PC-3 (cell line): ENCODE data around the gene SIT1. TPM values are rescaled to one million over a fixed set of nuclear protein-coding genes. Genes with fewer than 3 reads are reported as not detected.
A peak's percentile ranks its signal among the peaks of the same experiment; 100 is the strongest.

Experiments used
- ATAC-seq: fragments of 200-7000 bp; cut with Tn5 transposase; 2 replicates; pipeline ENCODE4 v1.9.1; 2020; ENCODE audit warnings: mild to moderate bottlenecking, moderate library complexity
- BruUV-seq: library from RNA; stranded (reverse); fragments of 400-500 nt; replicated peaks from 2 replicates; lab custom pipeline; 2021; lab: Mats Ljungman, UMichigan
- CTCF ChIA-PET: fragments of 300-600 bp; sonication (Branson Sonifier 250); formaldehyde crosslinking; loops from one replicate; lab custom pipeline; 2022; ENCODE audit warnings: antibody characterized with exemption; lab: Charles Lee
- POLR2A ChIA-PET: fragments of 300-600 bp; sonication (Branson Sonifier 250); formaldehyde crosslinking; loops from one replicate; lab custom pipeline; 2022; ENCODE audit warnings: antibody characterized with exemption; ENCODE audit not compliant: unreplicated experiment; lab: Charles Lee
- DNase-seq: peaks from one replicate; pipeline ENCODE4 v3.0.0-alpha.2; 2015
- H2AFZ ChIP-seq: fragments of 300-600 bp; sonication (generic); 2 replicates; pipeline ENCODE4 v1.6.0; 2016; ENCODE audit warnings: antibody characterized with exemption, low read length
- H3F3A ChIP-seq: fragments of 300-600 bp; sonication (generic); one replicate; pipeline ENCODE4 v1.6.0; 2017; ENCODE audit warnings: antibody characterized with exemption, low read length, control low read depth, mild to moderate bottlenecking; ENCODE audit not compliant: unreplicated experiment
- H3K27ac ChIP-seq: fragments of 300-600 bp; sonication (generic); 2 replicates; pipeline ENCODE4 v1.5.1; 2016; ENCODE audit warnings: mild to moderate bottlenecking, low read length
- H3K27me3 ChIP-seq: fragments of 300-600 bp; sonication (generic); 2 replicates; pipeline ENCODE4 v1.6.1; 2016; ENCODE audit warnings: low read length, mixed read lengths
- H3K36me3 ChIP-seq: fragments of 300-600 bp; sonication (generic); 2 replicates; pipeline ENCODE4 v1.6.1; 2016; ENCODE audit warnings: low read depth, mixed run types, low read length, mixed read lengths
- H3K4me1 ChIP-seq: fragments of 300-600 bp; sonication (generic); 2 replicates; pipeline ENCODE4 v1.5.1; 2016; ENCODE audit warnings: low read length; ENCODE audit not compliant: insufficient read depth
- H3K4me2 ChIP-seq: fragments of 300-600 bp; sonication (generic); 2 replicates; pipeline ENCODE4 v1.6.0; 2016; ENCODE audit warnings: low read length
- H3K4me3 ChIP-seq: fragments of 300-600 bp; sonication (generic); 2 replicates; pipeline ENCODE4 v1.5.1; 2016; ENCODE audit warnings: mild to moderate bottlenecking, low read length, mixed read lengths
- H3K79me2 ChIP-seq: fragments of 300-600 bp; sonication (generic); 2 replicates; pipeline ENCODE4 v1.6.1; 2017; ENCODE audit warnings: low read length, mixed read lengths
- H3K9ac ChIP-seq: fragments of 300-600 bp; sonication (generic); 2 replicates; pipeline ENCODE4 v1.6.0; 2016; ENCODE audit warnings: mild to moderate bottlenecking, low read length
- H3K9me2 ChIP-seq: fragments of 300-600 bp; sonication (generic); replicated peaks from 2 replicates; pipeline ENCODE4 v1.6.1; 2016; ENCODE audit warnings: mixed run types, low read length, mixed read lengths
- H3K9me3 ChIP-seq: fragments of 300-600 bp; sonication (generic); 2 replicates; pipeline ENCODE4 v1.6.1; 2016; ENCODE audit warnings: low read length, mixed read lengths
- H4K20me1 ChIP-seq: fragments of 300-600 bp; sonication (generic); 2 replicates; pipeline ENCODE4 v1.6.1; 2016; ENCODE audit warnings: low read length, mixed read lengths
- EZH2 ChIP-seq: fragments of 300-600 bp; sonication (generic); IDR thresholded peaks from one replicate; pipeline ENCODE4 v1.6.1; 2017; ENCODE audit warnings: antibody characterized with exemption, mild to moderate bottlenecking, low read length; ENCODE audit not compliant: unreplicated experiment
- EZH2phosphoT487 ChIP-seq: fragments of 300-600 bp; sonication (generic); IDR thresholded peaks from 2 replicates; pipeline ENCODE4 v1.6.1; 2018; ENCODE audit warnings: mild to moderate bottlenecking, antibody characterized with exemption, low read length, borderline replicate concordance
- intact Hi-C: fragments of 100-400 bp; cut with micrococcal nuclease; formaldehyde crosslinking; loops from 2 replicates; pipeline ENCODE4 v1.9.0; 2023
- total RNA-seq: library from RNA; depleted of rRNA; stranded (reverse); fragments of >200 nt; gene quantifications from 2 replicates; pipeline ENCODE4 v1.2.3, GENCODE V29; 2014
- TF ChIP-seq, protein P1 (sequence below): fragments of 300-600 bp; sonication (generic); conservative IDR thresholded peaks from 2 replicates; pipeline ENCODE4 v1.5.1; 2017; ENCODE audit warnings: antibody characterized with exemption, low read depth, mild to moderate bottlenecking, low read length

Gene SIT1
- total RNA-seq, 1 experiment from 2014 or later = not detected

DNA sequence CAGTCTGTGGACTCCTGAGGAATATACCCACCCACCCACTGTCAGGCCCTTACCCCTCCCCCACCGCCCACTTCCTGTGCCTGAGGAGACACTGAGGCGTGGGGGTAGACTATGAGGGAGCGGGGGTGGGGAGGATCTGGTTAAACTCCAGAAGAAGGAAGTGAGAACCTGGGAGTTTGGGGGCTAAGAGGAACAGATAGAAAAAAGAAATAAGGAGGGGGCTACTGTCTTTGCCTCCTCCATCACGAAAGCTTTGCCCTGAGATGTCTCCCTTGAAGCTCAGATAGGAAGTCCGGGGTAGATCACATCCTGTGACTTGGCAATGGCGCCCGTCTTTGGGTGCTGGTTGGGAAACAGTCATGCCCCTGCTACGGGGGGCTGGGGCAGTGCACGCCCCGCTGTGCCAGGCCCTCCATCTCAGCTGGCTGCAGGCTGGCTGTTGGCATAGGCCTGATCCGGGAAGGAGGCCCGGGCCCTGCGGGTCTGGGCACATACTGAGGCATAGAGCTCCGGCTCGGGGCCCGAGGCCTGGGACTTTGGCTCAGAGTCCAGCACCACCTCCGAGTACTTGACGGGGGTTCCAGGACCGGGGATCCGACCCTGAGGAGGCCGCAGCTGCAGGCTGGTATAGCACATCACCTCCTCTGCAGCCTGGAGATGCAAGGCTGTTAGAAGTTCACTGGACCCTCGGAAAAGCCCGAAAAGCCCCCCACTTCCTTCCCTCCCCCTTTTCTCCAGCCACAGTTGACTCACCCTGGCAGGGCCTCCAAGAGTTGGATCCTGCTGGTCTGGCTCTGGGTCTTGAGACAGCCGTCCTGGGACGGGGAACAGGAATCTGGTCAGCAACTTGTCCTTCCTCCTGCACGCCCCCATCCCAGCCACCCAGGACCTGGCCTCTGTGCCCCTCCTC, 1.0 kb downstream of the SIT1 start:
- no peak overlapping the region for H3K27ac ChIP-seq
- no peak for TF ChIP-seq EZH2phosphoT487
- TF ChIP-seq, protein P1, sequence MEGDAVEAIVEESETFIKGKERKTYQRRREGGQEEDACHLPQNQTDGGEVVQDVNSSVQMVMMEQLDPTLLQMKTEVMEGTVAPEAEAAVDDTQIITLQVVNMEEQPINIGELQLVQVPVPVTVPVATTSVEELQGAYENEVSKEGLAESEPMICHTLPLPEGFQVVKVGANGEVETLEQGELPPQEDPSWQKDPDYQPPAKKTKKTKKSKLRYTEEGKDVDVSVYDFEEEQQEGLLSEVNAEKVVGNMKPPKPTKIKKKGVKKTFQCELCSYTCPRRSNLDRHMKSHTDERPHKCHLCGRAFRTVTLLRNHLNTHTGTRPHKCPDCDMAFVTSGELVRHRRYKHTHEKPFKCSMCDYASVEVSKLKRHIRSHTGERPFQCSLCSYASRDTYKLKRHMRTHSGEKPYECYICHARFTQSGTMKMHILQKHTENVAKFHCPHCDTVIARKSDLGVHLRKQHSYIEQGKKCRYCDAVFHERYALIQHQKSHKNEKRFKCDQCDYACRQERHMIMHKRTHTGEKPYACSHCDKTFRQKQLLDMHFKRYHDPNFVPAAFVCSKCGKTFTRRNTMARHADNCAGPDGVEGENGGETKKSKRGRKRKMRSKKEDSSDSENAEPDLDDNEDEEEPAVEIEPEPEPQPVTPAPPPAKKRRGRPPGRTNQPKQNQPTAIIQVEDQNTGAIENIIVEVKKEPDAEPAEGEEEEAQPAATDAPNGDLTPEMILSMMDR = no peak
- TF ChIP-seq EZH2 = no peak
- intact Hi-C loops = loop anchor here (10.0 kb wide), 1 partner anchor 145 kb away; the partner anchor contains the start of gene NPR2
- H3K9me3 ChIP-seq = no peaks in the 10 kb centered on the region
- H3K9ac ChIP-seq = no peak overlapping the region
- ChIA-PET POLR2A (no interaction called here), CTCF (no interaction called here)
- ATAC-seq = no peak
- no peak overlapping the region for H2AFZ ChIP-seq
- DNase-seq = no peak
- H3K4me2 ChIP-seq = no peak overlapping the region
- no TSS peak for BruUV-seq
- H3K9me2 ChIP-seq = no peaks in the 10 kb centered on the region
- no peaks in the 10 kb centered on the region for H3K79me2 ChIP-seq
- H4K20me1 ChIP-seq = no peaks in the 10 kb centered on the region
- no peaks in the 10 kb centered on the region for H3K36me3 ChIP-seq
- H3F3A ChIP-seq = no peaks in the 10 kb centered on the region
- H3K27me3 ChIP-seq = no peaks in the 10 kb centered on the region
- H3K4me3 ChIP-seq = no peak overlapping the region
- H3K4me1 ChIP-seq = peaks cover 18% of the 10 kb centered on the region

DNA sequence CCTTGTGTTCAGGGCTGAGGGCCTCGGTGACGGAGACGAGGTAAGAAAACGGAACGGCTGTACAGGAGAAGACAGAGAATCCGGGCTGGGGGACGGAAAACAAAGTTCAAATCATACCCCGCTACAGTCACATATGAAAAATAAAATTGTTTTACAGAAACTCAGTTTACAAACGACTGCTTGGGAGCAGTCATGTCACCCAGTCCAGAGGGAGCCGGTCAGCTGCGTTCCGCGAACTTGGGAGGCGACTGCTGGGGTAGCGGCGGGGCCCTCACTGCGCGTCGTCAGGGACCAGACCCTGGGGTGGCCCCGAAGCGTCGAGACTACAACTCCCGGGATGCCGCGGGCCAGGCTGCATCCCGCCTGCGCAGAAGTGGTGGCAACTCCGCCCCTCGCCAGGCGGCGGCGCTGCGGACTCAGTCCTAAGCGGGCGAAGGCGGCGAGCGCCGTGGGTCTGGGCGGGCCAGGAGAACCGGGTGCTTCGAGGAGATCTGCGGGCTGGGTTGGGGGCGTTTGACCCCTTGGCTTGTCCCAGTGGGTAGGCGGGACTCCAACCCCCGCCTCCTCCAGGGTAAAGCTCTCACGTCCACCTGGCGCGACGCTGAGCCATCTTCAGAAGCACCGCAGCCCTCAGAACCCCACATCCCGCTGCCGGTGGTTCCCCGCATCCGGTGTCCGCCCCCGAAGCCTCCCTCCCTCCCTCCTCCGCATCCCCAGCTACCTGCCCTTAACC, 4.0 kb downstream of the SIT1 start:
- Histone ChIP-seq H3K36me3 (no peaks in the 10 kb centered on the region), H2AFZ (peak overlapping the region; percentile 97), H4K20me1 (no peaks in the 10 kb centered on the region), H3K9me2 (no peaks in the 10 kb centered on the region), H3K9me3 (no peaks in the 10 kb centered on the region), H3K4me3 (peak overlapping the region; percentile 90), H3K4me1 (peaks cover 5% of the 10 kb centered on the region), H3F3A (no peaks in the 10 kb centered on the region), H3K27ac (no peak overlapping the region), H3K4me2 (peak overlapping the region; percentile 90), H3K27me3 (no peaks in the 10 kb centered on the region), H3K79me2 (no peaks in the 10 kb centered on the region), H3K9ac (peak overlapping the region; percentile 66)
- peak; percentile 87 for DNase-seq
- intact Hi-C loops = loop anchor here (1.0 kb wide), 1 partner anchor 42 kb away; no protein-coding TSS in a partner anchor
- BruUV-seq = no TSS peak
- ChIA-PET POLR2A (no interaction called here), CTCF (interaction anchor here (1.0 kb wide), 1 partner anchor 14 kb away, joined by 5 read pairs; no protein-coding TSS in a partner anchor)
- no peak for TF ChIP-seq EZH2phosphoT487
- TF ChIP-seq, protein P1 = peak; percentile 70
- no peak for TF ChIP-seq EZH2
- ATAC-seq = peak; percentile 97
